ENCODE data around the gene TAS2R7. TPM values are rescaled to one million over a fixed set of nuclear protein-coding genes. Genes with fewer than 3 reads are reported as not detected.

The TAS2R7 gene
- total and polyA plus RNA-seq, 2 donors (not counting 1 experiment from before 2014, with no cell fraction given): not detected

DNA sequence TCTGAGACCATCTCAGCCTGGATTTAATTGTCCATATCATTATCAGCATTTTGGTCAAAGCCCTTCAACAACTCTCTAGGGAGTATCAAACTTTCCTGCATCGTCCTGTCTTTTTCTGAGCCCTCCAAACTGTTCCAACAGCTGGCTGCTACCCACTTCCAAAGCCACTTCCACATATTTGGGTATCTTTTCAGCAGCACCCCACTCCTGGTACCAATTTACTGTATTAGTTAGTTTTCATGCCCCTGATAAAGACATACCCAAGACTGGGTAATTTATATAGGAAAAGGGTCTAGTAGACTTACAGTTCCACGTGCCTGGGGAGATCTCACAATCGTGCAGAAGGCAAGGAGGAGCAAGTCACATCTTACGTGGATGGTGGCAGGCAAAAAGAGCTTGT is 46.2 kb downstream of the TAS2R7 start:
- peaks cover 0 to 15% (median 13%) of the 10 kb centered on the region in 3 donors for H3K9me3 ChIP-seq (ENCODE audit: control extremely low read depth in 1 of 3, control insufficient read depth in 2 of 3, insufficient read depth in 1 of 3, low read length in 2 of 3)
- H3K27ac ChIP-seq (ENCODE audit: low read length in 2 of 2): no peak overlapping the region
- 82% methylated on average over 3 of the region's 4 CpGs for WGBS (ENCODE audit: insufficient coverage)
- H3K36me3 ChIP-seq (replicated peaks in 1 of 2; ENCODE audit: control extremely low read depth in 1 of 2, control insufficient read depth in 1 of 2, extremely low read depth in 1 of 2, insufficient read depth in 2 of 2, low read length in 1 of 2): no peaks in the 10 kb centered on the region
- no peak for ATAC-seq (ENCODE audit: low read depth)
- H3K4me3 Mint-ChIP-seq: no peak overlapping the region
- intact Hi-C loops (cut with micrococcal nuclease): no loop called here
- no peaks in the 10 kb centered on the region for H3K79me2 ChIP-seq (ENCODE audit: control insufficient read depth, insufficient read depth, low read length)
- ChIA-PET CTCF (no interaction called here), POLR2A (no interaction called here)
- H4K20me1 ChIP-seq (ENCODE audit: control insufficient read depth, insufficient read depth, low read length, poor library complexity, severe bottlenecking): no peaks in the 10 kb centered on the region
- H2AFZ ChIP-seq (ENCODE audit: insufficient read depth, low read depth, low read length, poor library complexity, severe bottlenecking): no peak overlapping the region
- H3K9me3 Mint-ChIP-seq (ENCODE audit: insufficient read depth): peaks cover 11% of the 10 kb centered on the region
- TF ChIP-seq, protein P1, sequence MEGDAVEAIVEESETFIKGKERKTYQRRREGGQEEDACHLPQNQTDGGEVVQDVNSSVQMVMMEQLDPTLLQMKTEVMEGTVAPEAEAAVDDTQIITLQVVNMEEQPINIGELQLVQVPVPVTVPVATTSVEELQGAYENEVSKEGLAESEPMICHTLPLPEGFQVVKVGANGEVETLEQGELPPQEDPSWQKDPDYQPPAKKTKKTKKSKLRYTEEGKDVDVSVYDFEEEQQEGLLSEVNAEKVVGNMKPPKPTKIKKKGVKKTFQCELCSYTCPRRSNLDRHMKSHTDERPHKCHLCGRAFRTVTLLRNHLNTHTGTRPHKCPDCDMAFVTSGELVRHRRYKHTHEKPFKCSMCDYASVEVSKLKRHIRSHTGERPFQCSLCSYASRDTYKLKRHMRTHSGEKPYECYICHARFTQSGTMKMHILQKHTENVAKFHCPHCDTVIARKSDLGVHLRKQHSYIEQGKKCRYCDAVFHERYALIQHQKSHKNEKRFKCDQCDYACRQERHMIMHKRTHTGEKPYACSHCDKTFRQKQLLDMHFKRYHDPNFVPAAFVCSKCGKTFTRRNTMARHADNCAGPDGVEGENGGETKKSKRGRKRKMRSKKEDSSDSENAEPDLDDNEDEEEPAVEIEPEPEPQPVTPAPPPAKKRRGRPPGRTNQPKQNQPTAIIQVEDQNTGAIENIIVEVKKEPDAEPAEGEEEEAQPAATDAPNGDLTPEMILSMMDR (IDR thresholded peaks at IDR 0.05): no peak
- TF ChIP-seq EZH2 (IDR thresholded peaks at IDR 0.05; ENCODE audit: borderline replicate concordance, insufficient read depth, low read depth, low read length, poor library complexity, severe bottlenecking): no peak
- H3K9ac ChIP-seq (ENCODE audit: low read length): no peak overlapping the region
- H3K27me3 Mint-ChIP-seq: peaks cover 34% of the 10 kb centered on the region
- DNase-seq: no peak
- H3K4me1 Mint-ChIP-seq: no peaks in the 10 kb centered on the region
- no peak overlapping the region for H3K27ac Mint-ChIP-seq
- H3K4me1 ChIP-seq (ENCODE audit: control insufficient read depth in 2 of 2, insufficient read depth in 2 of 2, low read length in 2 of 2): no peaks in the 10 kb centered on the region
- H3K27me3 ChIP-seq (replicated peaks in 1 of 4; ENCODE audit: control extremely low read depth in 1 of 4, control insufficient read depth in 3 of 4, insufficient read depth in 4 of 4, low read length in 3 of 4): peaks cover 0 to 14% (median 1%) of the 10 kb centered on the region in 4 experiments
- no peak overlapping the region for H3K4me3 ChIP-seq (ENCODE audit: control extremely low read depth in 1 of 5, extremely low read depth in 1 of 5, insufficient read depth in 1 of 5, low read depth in 2 of 5, low read length in 4 of 5)
- H3K4me2 ChIP-seq (replicated peaks; ENCODE audit: low read depth, low read length, poor library complexity, severe bottlenecking): no peak overlapping the region

DNA sequence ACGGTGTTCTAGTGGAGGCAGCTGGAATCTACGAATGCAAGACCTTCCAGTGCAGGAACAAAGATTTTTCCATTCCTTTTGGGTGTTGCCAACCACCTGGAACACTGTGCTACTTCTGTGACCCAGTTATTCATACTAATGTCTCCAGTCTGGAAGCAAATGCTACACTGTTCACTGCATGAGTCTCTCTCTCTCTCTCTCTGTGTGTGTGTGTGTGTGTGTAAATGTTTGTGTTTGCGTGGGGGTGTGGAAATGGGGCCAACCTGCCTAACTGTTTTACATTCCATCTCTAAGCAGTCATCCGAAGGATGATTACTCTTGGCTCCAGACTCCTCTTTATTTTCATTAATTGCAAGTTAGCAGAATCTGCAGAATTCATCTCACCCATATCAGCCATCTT is 49.4 kb downstream of the TAS2R7 start:
- Histone ChIP-seq H3K9ac (ENCODE audit: low read length) (no peak overlapping the region), H3K27me3 (replicated peaks in 1 of 4; ENCODE audit: control extremely low read depth in 1 of 4, control insufficient read depth in 3 of 4, insufficient read depth in 4 of 4, low read length in 3 of 4) (peaks cover 0 to 14% (median 2%) of the 10 kb centered on the region in 4 experiments), H3K27ac (ENCODE audit: low read length in 2 of 2) (no peak overlapping the region), H3K4me2 (replicated peaks; ENCODE audit: low read depth, low read length, poor library complexity, severe bottlenecking) (no peak overlapping the region), H3K9me3 (ENCODE audit: control extremely low read depth in 1 of 3, control insufficient read depth in 2 of 3, insufficient read depth in 1 of 3, low read length in 2 of 3) (peaks cover 0 to 15% (median 13%) of the 10 kb centered on the region in 3 donors), H3K79me2 (ENCODE audit: control insufficient read depth, insufficient read depth, low read length) (no peaks in the 10 kb centered on the region), H4K20me1 (ENCODE audit: control insufficient read depth, insufficient read depth, low read length, poor library complexity, severe bottlenecking) (no peaks in the 10 kb centered on the region), H3K4me1 (ENCODE audit: control insufficient read depth in 2 of 2, insufficient read depth in 2 of 2, low read length in 2 of 2) (peaks cover 5 to 9% of the 10 kb centered on the region in 2 donors), H3K4me3 (ENCODE audit: control extremely low read depth in 1 of 5, extremely low read depth in 1 of 5, insufficient read depth in 1 of 5, low read depth in 2 of 5, low read length in 4 of 5) (no peak overlapping the region), H3K36me3 (replicated peaks in 1 of 2; ENCODE audit: control extremely low read depth in 1 of 2, control insufficient read depth in 1 of 2, extremely low read depth in 1 of 2, insufficient read depth in 2 of 2, low read length in 1 of 2) (no peaks in the 10 kb centered on the region), H2AFZ (ENCODE audit: insufficient read depth, low read depth, low read length, poor library complexity, severe bottlenecking) (no peak overlapping the region)
- peaks cover 9% of the 10 kb centered on the region for H3K4me1 Mint-ChIP-seq
- no peak overlapping the region for H3K27ac Mint-ChIP-seq
- WGBS (ENCODE audit: insufficient coverage): 52% methylated on average over 2 of the region's 4 CpGs
- no peak for ATAC-seq (ENCODE audit: low read depth)
- CTCF ChIA-PET: no interaction called here
- peaks cover 11% of the 10 kb centered on the region for H3K9me3 Mint-ChIP-seq (ENCODE audit: insufficient read depth)
- no peak for DNase-seq
- POLR2A ChIA-PET: no interaction called here
- intact Hi-C loops (cut with micrococcal nuclease): loop anchor here (5.0 kb wide), 1 partner anchor 141 kb away; the partner anchor contains the start of gene MAGOHB
- peaks cover 42% of the 10 kb centered on the region for H3K27me3 Mint-ChIP-seq
- H3K4me3 Mint-ChIP-seq: no peak overlapping the region
- TF ChIP-seq EZH2 (IDR thresholded peaks at IDR 0.05; ENCODE audit: borderline replicate concordance, insufficient read depth, low read depth, low read length, poor library complexity, severe bottlenecking): no peak
- TF ChIP-seq, protein P1 (IDR thresholded peaks at IDR 0.05): no peak

Small RNAs within 50 kb of the gene (small RNA-seq; reads per million reads assigned to genes)
- not detected for gene PRR4 (ENCODE audit: insufficient read length, low read depth, low replicate concordance)

Other genes with a start within 250 kb of the TAS2R7 start
- 16.0 and 19.1 TPM in 2 replicates for gene MAGOHB, start 189.0 kb downstream of the TAS2R7 start, total RNA-seq
- 8.1 and 13.1 TPM in 2 replicates for gene MAGOHB, start 189.0 kb downstream of the TAS2R7 start, polyA plus RNA-seq
- not detected in 2 replicates for gene STYK1, start 128.6 kb downstream of the TAS2R7 start, total RNA-seq
- gene STYK1, start 128.6 kb downstream of the TAS2R7 start, polyA plus RNA-seq: not detected in 2 replicates
- 60.8 and 62.6 TPM in 2 replicates for gene YBX3, start 79.3 kb downstream of the TAS2R7 start, total RNA-seq
- gene YBX3, start 79.3 kb downstream of the TAS2R7 start, polyA plus RNA-seq: 191 and 365 TPM in 2 replicates
- gene TAS2R8, start 4.7 kb upstream of the TAS2R7 start, total RNA-seq: not detected in 2 replicates
- 0.20 TPM in 1 of 2 replicates, not detected in the other for gene TAS2R8, start 4.7 kb upstream of the TAS2R7 start, polyA plus RNA-seq
- gene TAS2R9, start 7.5 kb upstream of the TAS2R7 start, total RNA-seq: not detected in 2 replicates
- not detected in 2 replicates for gene TAS2R9, start 7.5 kb upstream of the TAS2R7 start, polyA plus RNA-seq
- gene TAS2R10, start 23.7 kb upstream of the TAS2R7 start, total RNA-seq: 0.27 and 1.2 TPM in 2 replicates
- not detected in 2 replicates for gene TAS2R10, start 23.7 kb upstream of the TAS2R7 start, polyA plus RNA-seq
- 1.0 and 1.9 TPM in 2 replicates for gene PRR4, start 46.8 kb upstream of the TAS2R7 start, total RNA-seq
- gene PRR4, start 46.8 kb upstream of the TAS2R7 start, polyA plus RNA-seq: 1.8 and 4.0 TPM in 2 replicates
- gene PRH1, start 81.6 kb upstream of the TAS2R7 start, total RNA-seq: 33.6 and 39.7 TPM in 2 replicates
- 5.9 and 20.9 TPM in 2 replicates for gene PRH1, start 81.6 kb upstream of the TAS2R7 start, polyA plus RNA-seq
- 0.96 and 1.9 TPM in 2 replicates for gene TAS2R13, start 106.9 kb upstream of the TAS2R7 start, total RNA-seq
- gene TAS2R13, start 106.9 kb upstream of the TAS2R7 start, polyA plus RNA-seq: 0.06 TPM in 1 of 2 replicates, not detected in the other
- not detected in 2 replicates for gene PRH2, start 126.6 kb upstream of the TAS2R7 start, total RNA-seq
- 0.89 and 2.6 TPM in 2 replicates for gene PRH2, start 126.6 kb upstream of the TAS2R7 start, polyA plus RNA-seq
- gene TAS2R14, start 136.6 kb upstream of the TAS2R7 start, total RNA-seq: 1.4 and 3.4 TPM in 2 replicates
- gene TAS2R14, start 136.6 kb upstream of the TAS2R7 start, polyA plus RNA-seq: 2.8 and 4.3 TPM in 2 replicates
- gene TAS2R50, start 184.3 kb upstream of the TAS2R7 start, total RNA-seq: 1.9 and 2.0 TPM in 2 replicates
- gene TAS2R50, start 184.3 kb upstream of the TAS2R7 start, polyA plus RNA-seq: 0.28 and 0.46 TPM in 2 replicates
- 3.4 and 4.0 TPM in 2 replicates for gene TAS2R20, start 195.7 kb upstream of the TAS2R7 start, total RNA-seq
- gene TAS2R20, start 195.7 kb upstream of the TAS2R7 start, polyA plus RNA-seq: 1.0 and 1.7 TPM in 2 replicates
- gene TAS2R19, start 220.0 kb upstream of the TAS2R7 start, total RNA-seq: 3.6 and 5.7 TPM in 2 replicates
- 0.34 and 0.42 TPM in 2 replicates for gene TAS2R19, start 220.0 kb upstream of the TAS2R7 start, polyA plus RNA-seq
- 5.0 and 5.7 TPM in 2 replicates for gene TAS2R31, start 228.8 kb upstream of the TAS2R7 start, total RNA-seq
- 0.63 and 0.86 TPM in 2 replicates for gene TAS2R31, start 228.8 kb upstream of the TAS2R7 start, polyA plus RNA-seq